GM12878 (cell line): ENCODE measurements around the gene KCNH4. TPM values are rescaled to one million over a fixed set of nuclear protein-coding genes. Genes with fewer than 3 reads are reported as not detected.
A peak's percentile ranks its signal among the peaks of the same experiment; 100 is the strongest.

Source experiments
- ATAC-seq: fragments of 200-7000 bp; cut with Tn5 transposase; 3 replicates; pipeline ENCODE4 v1.9.1; 2020; ENCODE audit warnings: mild to moderate bottlenecking, moderate library complexity
- BruUV-seq: library from RNA; stranded (reverse); fragments of 400-500 nt; replicated peaks from 2 replicates; lab custom pipeline; 2021; lab: Mats Ljungman, UMichigan
- CTCF ChIA-PET: fragments of 300-600 bp; sonication (Branson Sonifier 250); formaldehyde crosslinking; extraction: SDS; loops from one replicate; lab custom pipeline; 2021; ENCODE audit warnings: inconsistent platforms; lab: Yijun Ruan, JAX
- POLR2A ChIA-PET: fragments of 350-600 bp; formaldehyde crosslinking; extraction: SDS; loops from one replicate; lab custom pipeline; 2021; ENCODE audit warnings: inconsistent platforms; lab: Charles Lee
- RAD21 ChIA-PET: fragments of 300-600 bp; sonication (Branson Sonifier 250); formaldehyde crosslinking; loops from one replicate; lab custom pipeline; 2023; ENCODE audit warnings: antibody characterized with exemption; ENCODE audit not compliant: unreplicated experiment; lab: Charles Lee
- SMC1A ChIA-PET: fragments of 300-600 bp; sonication (Branson Sonifier 250); formaldehyde crosslinking; loops from one replicate; lab custom pipeline; 2023; ENCODE audit not compliant: unreplicated experiment, uncharacterized antibody; lab: Charles Lee
- DNase-seq: peaks from one replicate; pipeline ENCODE4 v3.0.0-alpha.2; 2011; ENCODE audit warnings: low read depth, low spot score
- FAIRE-seq: peaks from 3 replicates; lab custom pipeline; 2011; peaks lifted over from hg19 to GRCh38; lab: Jason Lieb, UNC
- H2AFZ ChIP-seq: 2 replicates; pipeline ENCODE4 v1.6.0; 2011; ENCODE audit warnings: low read depth, low read length, control low read depth; ENCODE audit not compliant: control insufficient read depth
- H3K27ac ChIP-seq: 2 replicates; pipeline ENCODE4 v1.5.1; 2011; ENCODE audit warnings: control low read depth; ENCODE audit not compliant: control insufficient read depth, insufficient read depth
- H3K27me3 ChIP-seq, 2 experiments: replicated peaks in 1 of 2; 2 replicates each; pipeline versions ENCODE4 v1.6.0 to v1.6.1; 2011; ENCODE audit warnings: low read length in 1 of 2; ENCODE audit not compliant: control insufficient read depth in 2 of 2, insufficient read depth in 2 of 2
- H3K36me3 ChIP-seq, 2 experiments: 2 replicates each; pipeline ENCODE4 v1.5.1; 2011; ENCODE audit warnings: low read length in 1 of 2; ENCODE audit not compliant: control insufficient read depth in 2 of 2, insufficient read depth in 2 of 2
- H3K4me1 ChIP-seq: 2 replicates; pipeline ENCODE4 v1.6.1; 2011; ENCODE audit warnings: mild to moderate bottlenecking, low read length, moderate library complexity, mixed read lengths; ENCODE audit not compliant: control insufficient read depth, insufficient read depth
- H3K4me2 ChIP-seq: 2 replicates; pipeline ENCODE4 v1.6.0; 2011; ENCODE audit warnings: control low read depth; ENCODE audit not compliant: control insufficient read depth, insufficient read depth
- H3K4me3 ChIP-seq: fragments of 200-600 bp; sonication (generic); 2 replicates; pipeline ENCODE4 v1.5.1; 2016
- H3K79me2 ChIP-seq: 2 replicates; pipeline ENCODE4 v1.6.0; 2011; ENCODE audit warnings: low read length; ENCODE audit not compliant: control insufficient read depth, insufficient read depth
- H3K9ac ChIP-seq: 2 replicates; pipeline ENCODE4 v1.8.0; 2011; ENCODE audit warnings: low read length, control low read depth, mixed read lengths; ENCODE audit not compliant: control insufficient read depth, insufficient read depth
- H3K9me3 ChIP-seq: replicated peaks from 3 replicates; pipeline ENCODE4 v1.5.1; 2011; ENCODE audit warnings: mild to moderate bottlenecking, low read length; ENCODE audit not compliant: control insufficient read depth, insufficient read depth
- H4K20me1 ChIP-seq: 2 replicates; pipeline ENCODE4 v1.6.0; 2011; ENCODE audit not compliant: control insufficient read depth, insufficient read depth
- GABPA ChIP-seq: IDR thresholded peaks from 2 replicates; pipeline ENCODE4 v1.6.1; 2014; ENCODE audit warnings: antibody characterized with exemption, low read depth, mild to moderate bottlenecking, inconsistent platforms
- MXI1 ChIP-seq: fragments of 150-350 bp; IDR thresholded peaks from 2 replicates; pipeline ENCODE4 v1.6.1; 2011; ENCODE audit warnings: low read depth, mild to moderate bottlenecking, inconsistent platforms, low read length, improper control_type of control experiment
- POLR2A ChIP-seq: IDR thresholded peaks from 2 replicates; pipeline ENCODE4 v1.6.1; 2011; ENCODE audit warnings: low read depth, mild to moderate bottlenecking, low read length
- RBBP5 ChIP-seq: fragments of 200-600 bp; sonication (generic); conservative IDR thresholded peaks from 2 replicates; pipeline ENCODE4 v1.6.1; 2016
- ZNF384 ChIP-seq: IDR thresholded peaks from 2 replicates; pipeline ENCODE4 v1.6.1; 2012; ENCODE audit warnings: low read depth, mild to moderate bottlenecking, low read length, improper control_type of control experiment, borderline replicate concordance
- WGBS: methylation state at CpG from one replicate; pipeline ENCODE4 v1.1.6; 2016; ENCODE audit warnings: low lambda C conversion rate; ENCODE audit not compliant: insufficient replicate concordance, insufficient coverage; ENCODE audit errors: missing lambda C conversion rate; 5-methylcytosine and 5-hydroxymethylcytosine counted together
- in situ Hi-C: fragments of 300-500 bp; cut with MboI; formaldehyde crosslinking; loops from 9 replicates; pipeline ENCODE4 v1.14.3; 2018; ENCODE audit warnings: mixed read lengths
- intact Hi-C: fragments of 100-400 bp; cut with micrococcal nuclease; formaldehyde crosslinking; loops from one replicate; pipeline ENCODE4 v1.14.2; 2022; ENCODE audit not compliant: unreplicated experiment
- polyA plus RNA-seq, 11 experiments: library from polyadenylated mRNA; depleted of rRNA in 4 of 11; unstranded in 6 of 11; stranded (reverse) in 5 of 11; fragments of >200 nt; fragmentation: Nextera tagmentation in 4 of 11; fragmentation: Illumina TruSeq in 1 of 11; extraction: Ambion mirVana in 4 of 11; extraction: Trizol in 1 of 11; gene quantifications; 1 replicate in 1 of 11; 2 replicates in 10 of 11; pipeline versions ENCODE4 v1.2.1 to v1.2.3, GENCODE V29; 2011 to 2016; ENCODE audit warnings: inconsistent platforms in 2 of 11, missing spikeins in 2 of 11, low read depth in 1 of 11
- total RNA-seq, 4 experiments: library from RNA; depleted of rRNA in 3 of 4; stranded (reverse); fragments of >200 nt in 3 of 4; fragmentation: Illumina TruSeq in 1 of 4; extraction: Trizol in 1 of 4; gene quantifications; 2 replicates each; pipeline versions ENCODE4 v1.2.1 to v1.2.3, GENCODE V29; 2013 to 2021
- TF ChIP-seq, protein P1 (sequence below): fragments of 450-650 bp; IDR thresholded peaks from 2 replicates; pipeline ENCODE4 v1.6.1; 2016; ENCODE audit warnings: mild to moderate bottlenecking, moderate library complexity, borderline replicate concordance
- TF ChIP-seq, protein P2 (sequence below): IDR thresholded peaks from 2 replicates; pipeline ENCODE4 v1.6.1; 2012; ENCODE audit warnings: low read depth, low read length, improper control_type of control experiment
- TF ChIP-seq, protein P3 (sequence below): IDR thresholded peaks from 2 replicates; pipeline ENCODE4 v1.6.1; 2011; ENCODE audit warnings: borderline replicate concordance, low read depth, mild to moderate bottlenecking, moderate library complexity, mixed read lengths, low read length; ENCODE audit not compliant: insufficient read depth; ENCODE audit errors: extremely low read length
- TF ChIP-seq, protein P4 (sequence below): IDR thresholded peaks from 2 replicates; pipeline ENCODE4 v1.6.1; 2011; ENCODE audit warnings: low read depth, low read length, improper control_type of control experiment, borderline replicate concordance
- TF ChIP-seq, protein P5 (sequence below): fragments of 450-650 bp; IDR thresholded peaks from 2 replicates; pipeline ENCODE4 v1.6.1; 2018; ENCODE audit warnings: mild to moderate bottlenecking, low read depth, moderate library complexity; ENCODE audit not compliant: partially characterized antibody

KCNH4 gene
- total and polyA plus RNA-seq, 10 of the 15 experiments (the other 5 are each of a cell fraction or from before 2014, with no cell fraction given), result 0.03 to 0.88 (median 0.10) TPM; not detected in 2

DNA sequence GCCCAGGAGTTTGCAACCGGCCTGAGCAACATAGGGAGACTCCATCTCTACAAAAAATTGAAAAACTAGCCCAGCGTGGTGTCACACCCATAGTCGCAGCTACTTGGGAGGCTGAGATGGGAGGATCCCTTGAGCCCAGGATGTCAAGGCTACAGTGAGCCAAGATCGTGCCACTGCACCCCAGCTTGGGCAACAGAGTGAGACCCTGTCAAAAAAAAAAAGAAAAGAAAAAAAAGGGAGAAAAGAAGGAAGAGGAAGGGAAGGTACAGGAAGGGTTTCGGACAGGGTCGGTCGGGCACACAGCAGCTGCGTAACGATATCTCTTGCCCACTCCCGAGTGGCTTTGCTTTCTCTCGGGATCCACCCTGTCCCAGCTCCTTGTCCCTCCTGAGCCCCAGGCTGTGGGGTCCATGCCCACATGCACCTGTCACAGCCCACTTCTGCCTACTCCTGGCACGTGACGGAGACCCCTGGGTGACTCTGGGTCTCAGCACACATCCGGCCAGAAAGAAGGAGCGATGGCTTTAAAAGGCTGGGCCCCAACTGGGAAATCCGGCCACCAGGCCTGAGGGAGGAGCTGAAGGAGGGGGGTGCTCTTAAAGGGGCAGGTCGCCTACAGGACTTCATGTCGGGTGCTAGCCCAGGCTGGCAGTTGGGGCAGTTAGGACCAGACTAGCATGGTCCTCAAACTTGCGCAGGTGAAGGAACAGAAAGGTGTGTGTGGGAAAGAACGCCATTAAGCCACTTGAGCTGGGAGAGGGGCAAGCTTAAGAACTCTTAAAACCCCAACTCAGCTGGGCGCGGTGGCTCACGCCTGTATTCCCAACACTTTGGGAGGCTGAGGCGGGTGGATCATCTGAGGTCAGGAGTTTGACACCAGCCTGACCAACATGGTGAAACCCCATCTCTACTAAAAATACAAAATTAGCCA lies 13.3 kb upstream of the KCNH4 start, which contains the start of gene GHDC:
TSS of gene GHDC (minus strand) at position 526 of the 931 bp plus-strand sequence. CDS start 913 bp downstream, outside the sequence.
- ChIA-PET SMC1A (interaction anchor here (0.5 to 2.0 kb wide), 10 partner anchors 9 to 229 kb away, joined by 3 to 13 read pairs (median 4); partner anchors contain the start of genes DNAJC7, HCRT and KCNH4), POLR2A (interaction anchor here (0.5 to 1.4 kb wide), 11 partner anchors 11 to 814 kb away, joined by 3 to 6 read pairs (median 4); partner anchors contain the start of genes KCNH4 and NAGLU), CTCF (interaction anchor here (0.8 to 3.4 kb wide), 21 partner anchors 10 to 804 kb away, joined by 3 to 23 read pairs (median 4); partner anchors contain the start of genes DHX58, HCRT, KCNH4 and NKIRAS2), RAD21 (interaction anchor here (0.8 to 2.0 kb wide), 9 partner anchors 10 to 329 kb away, joined by 3 to 16 read pairs (median 4); partner anchors contain the start of genes HCRT, KCNH4 and KLHL11)
- Histone ChIP-seq H3K27ac (peak within 1 kb of the TSS; percentile 95), H3K9me3 (no peaks in the 10 kb centered on the region), H3K79me2 (peaks cover 4% of the 10 kb centered on the region), H4K20me1 (no peaks in the 10 kb centered on the region), H2AFZ (peak within 1 kb of the TSS; percentile 99), H3K27me3 (no peaks in the 10 kb centered on the region), H3K4me1 (0 out of 2 replicates have a peak, but pooled peaks cover 3% of the 10 kb centered on the region), H3K4me2 (peak within 1 kb of the TSS; percentile 60), H3K36me3 (no peaks in the 10 kb centered on the region), H3K4me3 (peak within 1 kb of the TSS; percentile 92), H3K9ac (peak within 1 kb of the TSS; percentile 91)
- BruUV-seq, result TSS peak; percentile 74
- FAIRE-seq, result peak; percentile 76
- in situ Hi-C loops, result no loop called here
- intact Hi-C loops, result no loop called here
- 18% methylated on average over 24 of the region's 24 CpGs for WGBS
- peak; percentile 53 for DNase-seq
- peak; percentile 99 for ATAC-seq
- TF ChIP-seq ZNF384, result no peak
- TF ChIP-seq, protein P1, sequence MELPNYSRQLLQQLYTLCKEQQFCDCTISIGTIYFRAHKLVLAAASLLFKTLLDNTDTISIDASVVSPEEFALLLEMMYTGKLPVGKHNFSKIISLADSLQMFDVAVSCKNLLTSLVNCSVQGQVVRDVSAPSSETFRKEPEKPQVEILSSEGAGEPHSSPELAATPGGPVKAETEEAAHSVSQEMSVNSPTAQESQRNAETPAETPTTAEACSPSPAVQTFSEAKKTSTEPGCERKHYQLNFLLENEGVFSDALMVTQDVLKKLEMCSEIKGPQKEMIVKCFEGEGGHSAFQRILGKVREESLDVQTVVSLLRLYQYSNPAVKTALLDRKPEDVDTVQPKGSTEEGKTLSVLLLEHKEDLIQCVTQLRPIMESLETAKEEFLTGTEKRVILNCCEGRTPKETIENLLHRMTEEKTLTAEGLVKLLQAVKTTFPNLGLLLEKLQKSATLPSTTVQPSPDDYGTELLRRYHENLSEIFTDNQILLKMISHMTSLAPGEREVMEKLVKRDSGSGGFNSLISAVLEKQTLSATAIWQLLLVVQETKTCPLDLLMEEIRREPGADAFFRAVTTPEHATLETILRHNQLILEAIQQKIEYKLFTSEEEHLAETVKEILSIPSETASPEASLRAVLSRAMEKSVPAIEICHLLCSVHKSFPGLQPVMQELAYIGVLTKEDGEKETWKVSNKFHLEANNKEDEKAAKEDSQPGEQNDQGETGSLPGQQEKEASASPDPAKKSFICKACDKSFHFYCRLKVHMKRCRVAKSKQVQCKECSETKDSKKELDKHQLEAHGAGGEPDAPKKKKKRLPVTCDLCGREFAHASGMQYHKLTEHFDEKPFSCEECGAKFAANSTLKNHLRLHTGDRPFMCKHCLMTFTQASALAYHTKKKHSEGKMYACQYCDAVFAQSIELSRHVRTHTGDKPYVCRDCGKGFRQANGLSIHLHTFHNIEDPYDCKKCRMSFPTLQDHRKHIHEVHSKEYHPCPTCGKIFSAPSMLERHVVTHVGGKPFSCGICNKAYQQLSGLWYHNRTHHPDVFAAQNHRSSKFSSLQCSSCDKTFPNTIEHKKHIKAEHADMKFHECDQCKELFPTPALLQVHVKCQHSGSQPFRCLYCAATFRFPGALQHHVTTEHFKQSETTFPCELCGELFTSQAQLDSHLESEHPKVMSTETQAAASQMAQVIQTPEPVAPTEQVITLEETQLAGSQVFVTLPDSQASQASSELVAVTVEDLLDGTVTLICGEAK, result peak; percentile 84; the same call in 1 of the 2 replicates
- TF ChIP-seq, protein P2, sequence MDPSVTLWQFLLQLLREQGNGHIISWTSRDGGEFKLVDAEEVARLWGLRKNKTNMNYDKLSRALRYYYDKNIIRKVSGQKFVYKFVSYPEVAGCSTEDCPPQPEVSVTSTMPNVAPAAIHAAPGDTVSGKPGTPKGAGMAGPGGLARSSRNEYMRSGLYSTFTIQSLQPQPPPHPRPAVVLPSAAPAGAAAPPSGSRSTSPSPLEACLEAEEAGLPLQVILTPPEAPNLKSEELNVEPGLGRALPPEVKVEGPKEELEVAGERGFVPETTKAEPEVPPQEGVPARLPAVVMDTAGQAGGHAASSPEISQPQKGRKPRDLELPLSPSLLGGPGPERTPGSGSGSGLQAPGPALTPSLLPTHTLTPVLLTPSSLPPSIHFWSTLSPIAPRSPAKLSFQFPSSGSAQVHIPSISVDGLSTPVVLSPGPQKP, result peak; percentile 62; the same call in 1 of the 2 replicates
- TF ChIP-seq, protein P3, sequence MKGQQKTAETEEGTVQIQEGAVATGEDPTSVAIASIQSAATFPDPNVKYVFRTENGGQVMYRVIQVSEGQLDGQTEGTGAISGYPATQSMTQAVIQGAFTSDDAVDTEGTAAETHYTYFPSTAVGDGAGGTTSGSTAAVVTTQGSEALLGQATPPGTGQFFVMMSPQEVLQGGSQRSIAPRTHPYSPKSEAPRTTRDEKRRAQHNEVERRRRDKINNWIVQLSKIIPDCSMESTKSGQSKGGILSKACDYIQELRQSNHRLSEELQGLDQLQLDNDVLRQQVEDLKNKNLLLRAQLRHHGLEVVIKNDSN, result peak; percentile 70
- peak; percentile 82 for TF ChIP-seq MXI1
- TF ChIP-seq, protein P4, sequence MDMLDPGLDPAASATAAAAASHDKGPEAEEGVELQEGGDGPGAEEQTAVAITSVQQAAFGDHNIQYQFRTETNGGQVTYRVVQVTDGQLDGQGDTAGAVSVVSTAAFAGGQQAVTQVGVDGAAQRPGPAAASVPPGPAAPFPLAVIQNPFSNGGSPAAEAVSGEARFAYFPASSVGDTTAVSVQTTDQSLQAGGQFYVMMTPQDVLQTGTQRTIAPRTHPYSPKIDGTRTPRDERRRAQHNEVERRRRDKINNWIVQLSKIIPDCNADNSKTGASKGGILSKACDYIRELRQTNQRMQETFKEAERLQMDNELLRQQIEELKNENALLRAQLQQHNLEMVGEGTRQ, result peak; percentile 26; the same call in 1 of the 2 replicates
- TF ChIP-seq RBBP5, result no peak
- TF ChIP-seq, protein P5, sequence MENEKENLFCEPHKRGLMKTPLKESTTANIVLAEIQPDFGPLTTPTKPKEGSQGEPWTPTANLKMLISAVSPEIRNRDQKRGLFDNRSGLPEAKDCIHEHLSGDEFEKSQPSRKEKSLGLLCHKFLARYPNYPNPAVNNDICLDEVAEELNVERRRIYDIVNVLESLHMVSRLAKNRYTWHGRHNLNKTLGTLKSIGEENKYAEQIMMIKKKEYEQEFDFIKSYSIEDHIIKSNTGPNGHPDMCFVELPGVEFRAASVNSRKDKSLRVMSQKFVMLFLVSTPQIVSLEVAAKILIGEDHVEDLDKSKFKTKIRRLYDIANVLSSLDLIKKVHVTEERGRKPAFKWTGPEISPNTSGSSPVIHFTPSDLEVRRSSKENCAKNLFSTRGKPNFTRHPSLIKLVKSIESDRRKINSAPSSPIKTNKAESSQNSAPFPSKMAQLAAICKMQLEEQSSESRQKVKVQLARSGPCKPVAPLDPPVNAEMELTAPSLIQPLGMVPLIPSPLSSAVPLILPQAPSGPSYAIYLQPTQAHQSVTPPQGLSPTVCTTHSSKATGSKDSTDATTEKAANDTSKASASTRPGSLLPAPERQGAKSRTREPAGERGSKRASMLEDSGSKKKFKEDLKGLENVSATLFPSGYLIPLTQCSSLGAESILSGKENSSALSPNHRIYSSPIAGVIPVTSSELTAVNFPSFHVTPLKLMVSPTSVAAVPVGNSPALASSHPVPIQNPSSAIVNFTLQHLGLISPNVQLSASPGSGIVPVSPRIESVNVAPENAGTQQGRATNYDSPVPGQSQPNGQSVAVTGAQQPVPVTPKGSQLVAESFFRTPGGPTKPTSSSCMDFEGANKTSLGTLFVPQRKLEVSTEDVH, result peak; percentile 55
- TF ChIP-seq GABPA, result peak; percentile 73; the same call in 1 of the 2 replicates
- TF ChIP-seq POLR2A, result peak; percentile 74
